Esophagus muscularis mucosa (tissue), 4 donors: ENCODE measurements around the gene SP100.

Experiments used
- EP300 ChIP-seq: sonication (generic); formaldehyde crosslinking; IDR thresholded peaks from one replicate; pipeline ENCODE4 v1.6.1; 2017; ENCODE audit warnings: antibody characterized with exemption
- POLR2A ChIP-seq: fragments of 450-650 bp; IDR thresholded peaks from one replicate; pipeline ENCODE4 v1.6.1; 2017; ENCODE audit warnings: antibody characterized with exemption, moderate library complexity, mild to moderate bottlenecking, low read depth
- POLR2AphosphoS5 ChIP-seq, 2 donors: sonication (generic); formaldehyde crosslinking; IDR thresholded peaks; one replicate each; pipeline ENCODE4 v1.6.1; 2017; ENCODE audit warnings: antibody characterized with exemption in 2 of 2
- TF ChIP-seq, protein P1 (sequence below), 3 experiments: fragments of 200-600 bp in 2 of 3; fragments of 450-650 bp in 1 of 3; sonication (generic) in 2 of 3; IDR thresholded peaks; one replicate each; pipeline ENCODE4 v1.5.1; 2017 to 2019; ENCODE audit warnings: antibody characterized with exemption in 3 of 3, mild to moderate bottlenecking in 2 of 3, moderate library complexity in 1 of 3

DNA sequence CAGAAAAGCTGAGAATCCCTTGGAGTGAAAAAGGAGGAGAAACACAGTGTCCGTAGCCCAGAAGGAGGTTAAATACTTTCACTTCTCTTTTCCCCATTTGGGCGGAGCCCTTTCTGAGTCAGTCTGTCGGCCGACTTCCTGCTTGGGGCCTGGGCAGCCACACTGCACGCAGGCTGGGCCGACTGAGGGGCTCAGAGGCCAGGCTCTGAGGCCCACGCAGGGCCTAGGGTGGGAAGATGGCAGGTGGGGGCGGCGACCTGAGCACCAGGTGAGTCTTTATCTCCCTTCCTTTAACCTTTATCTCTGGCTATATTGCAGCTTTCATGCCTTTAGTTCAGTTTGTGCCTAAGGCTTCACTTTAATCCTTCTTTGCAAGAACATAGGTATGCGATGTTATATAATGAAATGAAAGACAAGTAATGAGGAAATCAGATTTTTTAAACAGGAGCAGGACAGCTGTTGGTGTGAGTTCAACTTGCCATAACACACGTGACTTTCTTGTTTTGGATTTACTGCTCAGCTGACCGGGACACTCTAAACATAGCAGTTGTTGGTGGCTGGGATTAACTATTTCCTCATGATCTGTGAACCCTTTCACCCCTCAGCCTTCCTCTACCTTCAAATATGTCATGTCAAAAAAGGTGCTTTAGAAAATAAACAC lies at the start of gene SP100:
- TF ChIP-seq, protein P1, sequence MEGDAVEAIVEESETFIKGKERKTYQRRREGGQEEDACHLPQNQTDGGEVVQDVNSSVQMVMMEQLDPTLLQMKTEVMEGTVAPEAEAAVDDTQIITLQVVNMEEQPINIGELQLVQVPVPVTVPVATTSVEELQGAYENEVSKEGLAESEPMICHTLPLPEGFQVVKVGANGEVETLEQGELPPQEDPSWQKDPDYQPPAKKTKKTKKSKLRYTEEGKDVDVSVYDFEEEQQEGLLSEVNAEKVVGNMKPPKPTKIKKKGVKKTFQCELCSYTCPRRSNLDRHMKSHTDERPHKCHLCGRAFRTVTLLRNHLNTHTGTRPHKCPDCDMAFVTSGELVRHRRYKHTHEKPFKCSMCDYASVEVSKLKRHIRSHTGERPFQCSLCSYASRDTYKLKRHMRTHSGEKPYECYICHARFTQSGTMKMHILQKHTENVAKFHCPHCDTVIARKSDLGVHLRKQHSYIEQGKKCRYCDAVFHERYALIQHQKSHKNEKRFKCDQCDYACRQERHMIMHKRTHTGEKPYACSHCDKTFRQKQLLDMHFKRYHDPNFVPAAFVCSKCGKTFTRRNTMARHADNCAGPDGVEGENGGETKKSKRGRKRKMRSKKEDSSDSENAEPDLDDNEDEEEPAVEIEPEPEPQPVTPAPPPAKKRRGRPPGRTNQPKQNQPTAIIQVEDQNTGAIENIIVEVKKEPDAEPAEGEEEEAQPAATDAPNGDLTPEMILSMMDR (IDR thresholded peaks at IDR 0.05): no peak
- peak; percentile 44 for TF ChIP-seq POLR2A
- TF ChIP-seq POLR2AphosphoS5 (IDR thresholded peaks at IDR 0.05): peak; percentile 82 to 91
- TF ChIP-seq EP300: no peak
